RWPE2 (cell line): ENCODE measurements around the gene RUFY4.

Experiments
- ATAC-seq: fragments of 200-7000 bp; cut with Tn5 transposase; 3 replicates; pipeline ENCODE4 v1.9.1; 2021; ENCODE audit warnings: low read depth
- DNase-seq: peaks from one replicate; pipeline ENCODE4 v3.0.0-alpha.2; 2020; ENCODE audit warnings: low spot score
- H3K27ac ChIP-seq: fragments of 450-650 bp; 2 replicates; pipeline ENCODE4 v1.5.1; 2017; ENCODE audit warnings: mild to moderate bottlenecking; ENCODE audit not compliant: poor library complexity, severe bottlenecking
- H3K27me3 ChIP-seq: fragments of 250-450 bp; sonication (Bioruptor Pico); 2 replicates; pipeline ENCODE4 v1.5.1; 2021; ENCODE audit warnings: mild to moderate bottlenecking, moderate library complexity; ENCODE audit not compliant: insufficient read depth, poor library complexity, severe bottlenecking
- H3K36me3 ChIP-seq: fragments of 250-450 bp; sonication (Bioruptor Pico); 2 replicates; pipeline ENCODE4 v1.5.1; 2020; ENCODE audit warnings: low read depth, mild to moderate bottlenecking, moderate library complexity
- H3K4me1 ChIP-seq: fragments of 250-450 bp; sonication (Bioruptor Pico); 2 replicates; pipeline ENCODE4 v1.5.1; 2021; ENCODE audit warnings: mild to moderate bottlenecking, moderate library complexity; ENCODE audit not compliant: insufficient read depth, poor library complexity, severe bottlenecking
- H3K4me3 ChIP-seq: fragments of 250-450 bp; sonication (Bioruptor Pico); 2 replicates; pipeline ENCODE4 v1.5.1; 2021; ENCODE audit warnings: mild to moderate bottlenecking, moderate library complexity; ENCODE audit not compliant: severe bottlenecking
- H3K9me3 ChIP-seq: fragments of 250-450 bp; sonication (Bioruptor Pico); 2 replicates; pipeline ENCODE4 v1.5.1; 2021; ENCODE audit warnings: mild to moderate bottlenecking, moderate library complexity; ENCODE audit not compliant: severe bottlenecking
- CTCF ChIP-seq: fragments of 450-650 bp; IDR thresholded peaks from one replicate; pipeline ENCODE4 v1.5.1; 2017; ENCODE audit warnings: mild to moderate bottlenecking, moderate library complexity; ENCODE audit not compliant: poor library complexity, severe bottlenecking

Gene RUFY4

GRCh38 chr2:218059289-218059688, 9.8 kb upstream of the RUFY4 start:
- no peaks in the 10 kb centered on the region for H3K4me1 ChIP-seq
- no peaks in the 10 kb centered on the region for H3K36me3 ChIP-seq
- no peak overlapping the region for H3K4me3 ChIP-seq
- no peak for DNase-seq
- peaks cover 20% of the 10 kb centered on the region for H3K27me3 ChIP-seq
- TF ChIP-seq CTCF: no peak
- H3K9me3 ChIP-seq: no peaks in the 10 kb centered on the region
- ATAC-seq: no peak
- no peak overlapping the region for H3K27ac ChIP-seq

- Histone ChIP-seq H3K27ac (no peak overlapping the region), H3K36me3 (no peaks in the 10 kb centered on the region), H3K9me3 (no peaks in the 10 kb centered on the region), H3K4me3 (no peak overlapping the region), H3K4me1 (no peaks in the 10 kb centered on the region), H3K27me3 (peaks cover 20% of the 10 kb centered on the region)
- no peak for TF ChIP-seq CTCF
- ATAC-seq: no peak
- no peak for DNase-seq
Measured at GRCh38 chr2:218060118-218060517, 8.9 kb upstream of the RUFY4 start.

GRCh38 chr2:218060950-218061660, 7.9 kb upstream of the RUFY4 start:
- Histone ChIP-seq H3K27ac (no peak overlapping the region), H3K27me3 (peaks cover 20% of the 10 kb centered on the region), H3K4me3 (no peak overlapping the region), H3K9me3 (no peaks in the 10 kb centered on the region), H3K36me3 (no peaks in the 10 kb centered on the region), H3K4me1 (no peaks in the 10 kb centered on the region)
- ATAC-seq: no peak
- DNase-seq: no peak
- no peak for TF ChIP-seq CTCF

GRCh38 chr2:218063486-218063885, 5.6 kb upstream of the RUFY4 start:
- Histone ChIP-seq H3K4me3 (no peak overlapping the region), H3K27ac (no peak overlapping the region), H3K27me3 (peaks cover 11% of the 10 kb centered on the region), H3K4me1 (no peaks in the 10 kb centered on the region), H3K9me3 (no peaks in the 10 kb centered on the region), H3K36me3 (no peaks in the 10 kb centered on the region)
- no peak for TF ChIP-seq CTCF
- DNase-seq: no peak
- no peak for ATAC-seq

GRCh38 chr2:218063896-218064295, 5.2 kb upstream of the RUFY4 start:
- peaks cover 7% of the 10 kb centered on the region for H3K27me3 ChIP-seq
- no peaks in the 10 kb centered on the region for H3K9me3 ChIP-seq
- no peaks in the 10 kb centered on the region for H3K36me3 ChIP-seq
- DNase-seq: no peak
- H3K4me3 ChIP-seq: no peak overlapping the region
- no peak for ATAC-seq
- no peak for TF ChIP-seq CTCF
- H3K27ac ChIP-seq: no peak overlapping the region
- H3K4me1 ChIP-seq: no peaks in the 10 kb centered on the region
